ENCODE results near the gene DPY30. TPM values are rescaled to one million over a fixed set of nuclear protein-coding genes. Genes with fewer than 3 reads are reported as not detected.
A peak's percentile ranks its signal among the peaks of the same experiment; 100 is the strongest.

The DPY30 gene
- total RNA-seq (2012; rRNA removed) (65.2 and 120 TPM in 2 replicates), polyA plus RNA-seq (2012; rRNA removed) (84.1 and 85.2 TPM in 2 replicates), Bru-seq, nascent RNA (percentile 58 among the genes with signal in this experiment), BruChase-seq, experiment 1, labeled RNA remaining after a 6-hour chase (percentile 76 among the genes with signal in this experiment), BruChase-seq, experiment 2, labeled RNA remaining after a 2-hour chase (percentile 64 among the genes with signal in this experiment)
- 40.5 and 41.5 TPM in 2 replicates for polyA plus RNA-seq (2012; cell fraction: cytosol; rRNA removed)
- 9.0 and 37.0 TPM in 2 replicates for polyA plus RNA-seq (2012; cell fraction: nucleus; rRNA removed; ENCODE audit: low replicate concordance)
- long read RNA-seq, transcript DPY30-202 (5 exons, 708 nt), result major isoform, 17 of 26 reads
- long read RNA-seq, partial matches to known transcripts, result 2 of 26 reads
- long read RNA-seq, other reads (novel, unspliced or antisense), result 5 of 26 reads

DNA sequence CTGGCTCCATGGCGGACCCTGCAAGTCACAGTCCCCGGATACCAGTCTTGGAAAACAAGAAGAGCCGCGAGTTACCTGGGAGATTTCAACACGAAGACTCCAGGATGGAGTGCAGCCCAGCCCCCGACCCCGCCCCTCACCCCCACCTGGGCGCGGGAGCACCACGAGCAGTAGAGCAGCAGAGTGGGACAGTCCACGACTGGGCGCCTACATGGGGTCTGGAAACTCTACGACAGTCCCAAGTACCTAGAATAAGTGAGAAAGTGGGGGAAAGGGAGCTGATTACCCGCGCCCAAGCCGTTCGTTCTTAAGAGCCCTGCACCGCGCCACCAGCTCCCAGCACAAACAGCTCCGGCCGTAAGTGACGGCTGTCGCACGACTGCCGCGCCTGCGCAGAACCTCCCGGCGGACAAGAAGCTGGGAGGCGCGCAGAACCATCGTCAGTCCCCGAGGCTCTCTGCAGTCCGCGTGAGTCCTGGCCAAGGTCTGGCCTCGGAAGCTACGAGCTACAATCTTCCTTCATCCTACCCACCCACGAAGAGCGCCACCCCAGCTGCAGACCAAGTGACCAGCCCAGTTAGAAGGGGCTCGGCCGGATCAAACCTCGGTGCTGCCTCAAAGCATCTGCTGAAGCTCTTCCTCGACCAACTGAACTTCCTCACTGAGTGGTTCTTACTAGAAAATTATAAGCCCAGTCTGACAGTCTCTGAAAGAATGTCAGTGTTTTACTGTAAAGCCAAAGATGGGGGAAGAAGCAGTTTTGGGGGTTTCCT is at the start of gene DPY30:
Gene DPY30, minus strand, starts transcription at position 359 of the 773 bp plus-strand sequence. Its CDS starts 349 bp downstream, at position 10.
- peak within 1 kb of the TSS; percentile 83 for H4K91ac ChIP-seq (ENCODE audit: insufficient read depth, low read depth, low read length)
- H3K36me3 ChIP-seq (ENCODE audit: control insufficient read depth, insufficient read depth, low read length), result peaks cover 2% of the 10 kb centered on the region; the same call in 1 of the 2 replicates
- intact Hi-C loops (cut with micrococcal nuclease) (loop anchor here (2.0 kb wide), 1 partner anchor 23 kb away; the partner anchor contains the start of gene SPAST), dilution Hi-C loops (cut with HindIII; ENCODE audit: low sequenced_read_pairs, unreplicated experiment) (no loop called here), in situ Hi-C loops (cut with MboI; ENCODE audit: low sequenced_read_pairs) (no loop called here)
- peak within 1 kb of the TSS; percentile 58 to 97 for H4K8ac ChIP-seq (ENCODE audit: low read depth in 2 of 2, low read length in 2 of 2)
- H3K4me2 ChIP-seq (ENCODE audit: low read depth, low read length), result peak within 1 kb of the TSS; percentile 82
- peak within 1 kb of the TSS; percentile 83 for H3K9ac ChIP-seq (ENCODE audit: low read depth, low read length)
- no peaks in the 10 kb centered on the region for H3K27me3 ChIP-seq (ENCODE audit: control insufficient read depth, insufficient read depth, low read length)
- H2BK15ac ChIP-seq (ENCODE audit: low read depth, low read length), result no peak within 1 kb of the TSS
- 0 out of 2 replicates have a peak within 1 kb of the TSS, but pooled peaks have one; percentile 26 for H2BK120ac ChIP-seq (ENCODE audit: low read depth, low read length)
- H3K9me1 ChIP-seq (ENCODE audit: insufficient read depth, low read length), result no peaks in the 10 kb centered on the region
- no peak within 1 kb of the TSS for H2BK20ac ChIP-seq (ENCODE audit: low read depth, low read length)
- peak within 1 kb of the TSS; percentile 65; the same call in 1 of the 2 replicates for H3K23ac ChIP-seq (ENCODE audit: low read depth, low read length)
- H3K27ac ChIP-seq (ENCODE audit: insufficient read depth, low read length), result peak within 1 kb of the TSS; percentile 57
- peak within 1 kb of the TSS; percentile 84 for H3K4ac ChIP-seq (ENCODE audit: low read depth, low read length)
- peak within 1 kb of the TSS; percentile 68 for H4K5ac ChIP-seq (ENCODE audit: low read depth, low read length)
- peaks cover 2% of the 10 kb centered on the region; the same call in 1 of the 2 replicates for H3K4me1 ChIP-seq (ENCODE audit: control insufficient read depth, insufficient read depth, low read length)
- 0 out of 2 replicates have a peak within 1 kb of the TSS, but pooled peaks have one; percentile 1 for H3K18ac ChIP-seq (ENCODE audit: low read depth, low read length)
- H2AK5ac ChIP-seq (ENCODE audit: low read depth, low read length), result peak within 1 kb of the TSS; percentile 10; the same call in 1 of the 2 replicates
- peak within 1 kb of the TSS; percentile 57 for H2BK5ac ChIP-seq (ENCODE audit: low read depth, low read length, poor library complexity, severe bottlenecking)
- peak within 1 kb of the TSS; percentile 82 for H3K4me3 ChIP-seq (ENCODE audit: insufficient read depth, low read depth, low read length)
- ChIA-PET CTCF (interaction anchor here (1.5 kb wide), 1 partner anchor 16 kb away, joined by 6 read pairs; no protein-coding TSS in a partner anchor), POLR2A (ENCODE audit: unreplicated experiment) (no interaction called here)
- no TSS peak for BruUV-seq (replicated peaks)
- peaks cover 9 to 17% of the 10 kb centered on the region in 2 experiments for H3K79me1 ChIP-seq (ENCODE audit: low read depth in 1 of 2, low read length in 2 of 2)
- peak within 1 kb of the TSS; percentile 85 for H3K14ac ChIP-seq (replicated peaks; ENCODE audit: low read depth, low read length)
- H3K56ac ChIP-seq (ENCODE audit: extremely low read depth, insufficient read depth, low read length), result peak within 1 kb of the TSS; percentile 42
- DNase-seq (peak; percentile 92), ATAC-seq (ENCODE audit: low read depth) (peak; percentile 98)
- WGBS, 2 experiments (ENCODE audit: extremely low coverage in 2 of 2, insufficient read length in 1 of 2), result 0% methylated on average over 13 of the region's 43 CpGs; no CpG with 5 or more reads in 1 of the 2 experiments
- H2AFZ ChIP-seq (replicated peaks; ENCODE audit: low read length, poor library complexity), result peak within 1 kb of the TSS; percentile 96
- TF ChIP-seq RAD21 (IDR thresholded peaks at IDR 0.05; ENCODE audit: low read length), result peak; percentile 26
- peak; percentile 62; the same call in 1 of the 2 replicates for TF ChIP-seq MXI1 (IDR thresholded peaks at IDR 0.05; ENCODE audit: borderline replicate concordance, low read depth, low read length)
- TF ChIP-seq MAZ (IDR thresholded peaks at IDR 0.05; ENCODE audit: borderline replicate concordance, low read depth, low read length), result no peak
- no peak for TF ChIP-seq CHD1 (IDR thresholded peaks at IDR 0.05; ENCODE audit: low read depth, low read length)
- peak; percentile 69; the same call in 1 of the 2 replicates for TF ChIP-seq POLR2A (IDR thresholded peaks at IDR 0.05; ENCODE audit: low read depth, low read length)
- no peaks in the 10 kb centered on the region for H3K9me3 ChIP-seq (ENCODE audit: control insufficient read depth, insufficient read depth, low read length)
- no peaks in the 10 kb centered on the region for H4K20me1 ChIP-seq (ENCODE audit: insufficient read depth, low read length)
- H2AK9ac ChIP-seq (replicated peaks; ENCODE audit: low read depth, low read length, poor library complexity), result peak within 1 kb of the TSS; percentile 69
